ENCODE data around the gene TASOR. TPM values are rescaled to one million over a fixed set of nuclear protein-coding genes. Genes with fewer than 3 reads are reported as not detected.

Gene TASOR
- total RNA-seq, 1 experiment from 2014 or later: 112 TPM

DNA sequence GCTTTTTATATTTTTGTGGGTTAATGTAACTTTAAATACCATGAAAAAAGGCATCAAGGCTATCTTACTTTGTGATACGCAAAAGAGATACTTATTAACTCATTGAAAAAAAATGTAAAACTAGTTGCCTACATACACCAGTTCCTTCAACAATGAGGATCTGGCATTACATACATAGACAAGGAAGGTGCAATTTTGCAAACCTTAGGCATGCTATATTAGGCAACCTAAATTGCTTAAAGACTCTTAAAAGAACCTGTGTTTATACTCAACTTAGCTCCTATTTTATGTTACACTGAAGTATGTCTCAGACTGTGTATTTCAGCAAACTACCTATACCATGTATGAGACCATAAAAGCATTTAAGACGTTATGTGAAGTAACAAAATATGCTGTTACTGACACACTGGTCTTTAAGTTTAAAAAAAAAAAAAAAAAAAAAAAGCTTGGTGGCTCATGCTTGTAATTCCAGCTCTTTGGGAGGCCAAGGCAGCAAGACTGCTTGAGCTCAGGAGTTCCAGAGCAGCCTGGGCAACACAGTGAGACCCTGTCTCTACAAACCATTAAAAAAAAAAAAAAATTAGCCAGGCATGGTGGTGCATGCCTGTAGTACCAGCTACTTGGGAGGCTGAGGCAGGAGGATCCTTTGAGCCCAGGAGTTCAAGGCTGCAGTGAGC is 9.1 kb downstream of the TASOR start:
- Histone ChIP-seq H4K20me1 (ENCODE audit: insufficient read depth, low read depth, low read length) (0 out of 2 replicates have a peak, but pooled peaks cover 5% of the 10 kb centered on the region), H3K27ac (ENCODE audit: low read length) (no peak overlapping the region), H3K9me2 (replicated peaks; ENCODE audit: insufficient read depth, low read length) (no peaks in the 10 kb centered on the region), H2AFZ (ENCODE audit: low read length) (no peak overlapping the region), H3K4me3 (ENCODE audit: low read length) (no peak overlapping the region), H3K79me2 (ENCODE audit: low read length) (peaks cover 86% of the 10 kb centered on the region), H3K36me3 (ENCODE audit: insufficient read depth, low read length) (peaks cover 74% of the 10 kb centered on the region), H3K9ac (ENCODE audit: low read length) (no peak overlapping the region), H3K4me2 (ENCODE audit: low read depth, low read length, poor library complexity, severe bottlenecking) (no peak overlapping the region), H3K27me3 (ENCODE audit: low read length) (no peaks in the 10 kb centered on the region), H3K4me1 (ENCODE audit: low read length) (no peaks in the 10 kb centered on the region), H3K9me3 (ENCODE audit: low read length) (no peaks in the 10 kb centered on the region)
- DNase-seq: no peak

GRCh38 chr3:56667973-56668579 is 15.0 kb downstream of the TASOR start:
- Histone ChIP-seq H3K79me2 (ENCODE audit: low read length) (peaks cover 71% of the 10 kb centered on the region), H3K4me1 (ENCODE audit: low read length) (no peaks in the 10 kb centered on the region), H4K20me1 (ENCODE audit: insufficient read depth, low read depth, low read length) (0 out of 2 replicates have a peak, but pooled peaks cover 5% of the 10 kb centered on the region), H3K36me3 (ENCODE audit: insufficient read depth, low read length) (peaks cover 86% of the 10 kb centered on the region), H2AFZ (ENCODE audit: low read length) (no peak overlapping the region), H3K4me2 (ENCODE audit: low read depth, low read length, poor library complexity, severe bottlenecking) (no peak overlapping the region), H3K27me3 (ENCODE audit: low read length) (no peaks in the 10 kb centered on the region), H3K27ac (ENCODE audit: low read length) (no peak overlapping the region), H3K4me3 (ENCODE audit: low read length) (no peak overlapping the region), H3K9me2 (replicated peaks; ENCODE audit: insufficient read depth, low read length) (no peaks in the 10 kb centered on the region), H3K9ac (ENCODE audit: low read length) (no peak overlapping the region), H3K9me3 (ENCODE audit: low read length) (no peaks in the 10 kb centered on the region)
- DNase-seq: no peak

GRCh38 chr3:56664823-56665222 is 18.2 kb downstream of the TASOR start:
- Histone ChIP-seq H3K9ac (ENCODE audit: low read length) (no peak overlapping the region), H3K4me2 (ENCODE audit: low read depth, low read length, poor library complexity, severe bottlenecking) (no peak overlapping the region), H3K36me3 (ENCODE audit: insufficient read depth, low read length) (peaks cover 79% of the 10 kb centered on the region), H3K4me3 (ENCODE audit: low read length) (no peak overlapping the region), H4K20me1 (ENCODE audit: insufficient read depth, low read depth, low read length) (0 out of 2 replicates have a peak, but pooled peaks cover 5% of the 10 kb centered on the region), H3K27ac (ENCODE audit: low read length) (no peak overlapping the region), H3K9me2 (replicated peaks; ENCODE audit: insufficient read depth, low read length) (no peaks in the 10 kb centered on the region), H3K4me1 (ENCODE audit: low read length) (no peaks in the 10 kb centered on the region), H3K27me3 (ENCODE audit: low read length) (no peaks in the 10 kb centered on the region), H2AFZ (ENCODE audit: low read length) (no peak overlapping the region), H3K79me2 (ENCODE audit: low read length) (peaks cover 72% of the 10 kb centered on the region), H3K9me3 (ENCODE audit: low read length) (no peaks in the 10 kb centered on the region)
- no peak for DNase-seq

GRCh38 chr3:56655709-56656108 is 27.4 kb downstream of the TASOR start:
- no peaks in the 10 kb centered on the region; the same call in 1 of the 2 replicates for H4K20me1 ChIP-seq (ENCODE audit: insufficient read depth, low read depth, low read length)
- H3K9me2 ChIP-seq (replicated peaks; ENCODE audit: insufficient read depth, low read length): no peaks in the 10 kb centered on the region
- H3K79me2 ChIP-seq (ENCODE audit: low read length): peaks cover 96% of the 10 kb centered on the region
- H3K27ac ChIP-seq (ENCODE audit: low read length): no peak overlapping the region
- no peak overlapping the region for H2AFZ ChIP-seq (ENCODE audit: low read length)
- H3K9ac ChIP-seq (ENCODE audit: low read length): no peak overlapping the region
- no peaks in the 10 kb centered on the region for H3K4me1 ChIP-seq (ENCODE audit: low read length)
- H3K4me3 ChIP-seq (ENCODE audit: low read length): no peak overlapping the region
- no peaks in the 10 kb centered on the region for H3K27me3 ChIP-seq (ENCODE audit: low read length)
- no peaks in the 10 kb centered on the region for H3K9me3 ChIP-seq (ENCODE audit: low read length)
- H3K36me3 ChIP-seq (ENCODE audit: insufficient read depth, low read length): peaks cover 64% of the 10 kb centered on the region
- H3K4me2 ChIP-seq (ENCODE audit: low read depth, low read length, poor library complexity, severe bottlenecking): no peak overlapping the region
- DNase-seq: no peak

GRCh38 chr3:56654460-56654859 is 28.6 kb downstream of the TASOR start:
- Histone ChIP-seq H3K4me1 (ENCODE audit: low read length) (no peaks in the 10 kb centered on the region), H4K20me1 (ENCODE audit: insufficient read depth, low read depth, low read length) (peaks cover 3% of the 10 kb centered on the region), H3K4me2 (ENCODE audit: low read depth, low read length, poor library complexity, severe bottlenecking) (no peak overlapping the region), H2AFZ (ENCODE audit: low read length) (no peak overlapping the region), H3K27ac (ENCODE audit: low read length) (no peak overlapping the region), H3K36me3 (ENCODE audit: insufficient read depth, low read length) (peaks cover 58% of the 10 kb centered on the region), H3K9me2 (replicated peaks; ENCODE audit: insufficient read depth, low read length) (no peaks in the 10 kb centered on the region), H3K9ac (ENCODE audit: low read length) (no peak overlapping the region), H3K79me2 (ENCODE audit: low read length) (peaks cover 96% of the 10 kb centered on the region), H3K27me3 (ENCODE audit: low read length) (no peaks in the 10 kb centered on the region), H3K4me3 (ENCODE audit: low read length) (no peak overlapping the region), H3K9me3 (ENCODE audit: low read length) (no peaks in the 10 kb centered on the region)
- DNase-seq: no peak

DNA sequence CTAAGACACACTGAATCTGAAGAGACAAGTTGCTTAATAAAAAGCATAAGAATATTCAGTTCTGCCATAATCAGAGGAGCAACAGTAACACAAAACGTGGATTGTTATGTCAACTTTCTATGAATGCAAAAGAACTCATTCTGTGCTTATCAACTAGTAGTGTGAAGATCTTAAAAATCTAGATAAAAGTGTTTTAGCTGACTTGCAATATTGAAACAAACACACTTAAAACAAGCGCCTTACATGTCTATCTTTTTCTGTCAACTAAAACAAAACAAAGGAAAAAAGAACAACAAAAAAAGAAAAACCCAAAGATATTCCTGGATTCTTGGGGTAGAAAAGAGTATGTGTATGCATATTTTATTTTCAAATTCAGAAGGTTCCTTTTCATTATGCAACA is 37.7 kb downstream of the TASOR start:
- DNase-seq: no peak
- Histone ChIP-seq H3K9me3 (ENCODE audit: low read length) (no peaks in the 10 kb centered on the region), H2AFZ (ENCODE audit: low read length) (no peak overlapping the region), H3K27ac (ENCODE audit: low read length) (no peak overlapping the region), H3K36me3 (ENCODE audit: insufficient read depth, low read length) (peaks cover 57% of the 10 kb centered on the region), H4K20me1 (ENCODE audit: insufficient read depth, low read depth, low read length) (peaks cover 12% of the 10 kb centered on the region), H3K4me3 (ENCODE audit: low read length) (no peak overlapping the region), H3K79me2 (ENCODE audit: low read length) (peaks cover 72% of the 10 kb centered on the region), H3K9ac (ENCODE audit: low read length) (no peak overlapping the region), H3K27me3 (ENCODE audit: low read length) (no peaks in the 10 kb centered on the region), H3K4me2 (ENCODE audit: low read depth, low read length, poor library complexity, severe bottlenecking) (no peak overlapping the region), H3K9me2 (replicated peaks; ENCODE audit: insufficient read depth, low read length) (no peaks in the 10 kb centered on the region), H3K4me1 (ENCODE audit: low read length) (peaks cover 5% of the 10 kb centered on the region; the same call in 1 of the 2 replicates)

GRCh38 chr3:56633602-56634535 is 49.2 kb downstream of the TASOR start:
- Histone ChIP-seq H3K9me2 (replicated peaks; ENCODE audit: insufficient read depth, low read length) (no peaks in the 10 kb centered on the region), H3K9me3 (ENCODE audit: low read length) (no peaks in the 10 kb centered on the region), H3K4me1 (ENCODE audit: low read length) (no peaks in the 10 kb centered on the region), H3K27me3 (ENCODE audit: low read length) (no peaks in the 10 kb centered on the region), H3K4me3 (ENCODE audit: low read length) (no peak overlapping the region), H4K20me1 (ENCODE audit: insufficient read depth, low read depth, low read length) (no peaks in the 10 kb centered on the region), H3K36me3 (ENCODE audit: insufficient read depth, low read length) (peaks cover 57% of the 10 kb centered on the region; the same call in 1 of the 2 replicates), H2AFZ (ENCODE audit: low read length) (no peak overlapping the region), H3K9ac (ENCODE audit: low read length) (no peak overlapping the region), H3K27ac (ENCODE audit: low read length) (no peak overlapping the region), H3K4me2 (ENCODE audit: low read depth, low read length, poor library complexity, severe bottlenecking) (no peak overlapping the region), H3K79me2 (ENCODE audit: low read length) (peaks cover 30% of the 10 kb centered on the region)
- no peak for DNase-seq
